Activated gamma-delta T cell treated with Interleukin-2 at 50 U/mL for 16 hours (primary cell): ENCODE results near the gene UVSSA.

Experiments used
- DNase-seq: peaks from one replicate; pipeline ENCODE4 v3.0.0-alpha.2; 2020

Gene UVSSA

DNA sequence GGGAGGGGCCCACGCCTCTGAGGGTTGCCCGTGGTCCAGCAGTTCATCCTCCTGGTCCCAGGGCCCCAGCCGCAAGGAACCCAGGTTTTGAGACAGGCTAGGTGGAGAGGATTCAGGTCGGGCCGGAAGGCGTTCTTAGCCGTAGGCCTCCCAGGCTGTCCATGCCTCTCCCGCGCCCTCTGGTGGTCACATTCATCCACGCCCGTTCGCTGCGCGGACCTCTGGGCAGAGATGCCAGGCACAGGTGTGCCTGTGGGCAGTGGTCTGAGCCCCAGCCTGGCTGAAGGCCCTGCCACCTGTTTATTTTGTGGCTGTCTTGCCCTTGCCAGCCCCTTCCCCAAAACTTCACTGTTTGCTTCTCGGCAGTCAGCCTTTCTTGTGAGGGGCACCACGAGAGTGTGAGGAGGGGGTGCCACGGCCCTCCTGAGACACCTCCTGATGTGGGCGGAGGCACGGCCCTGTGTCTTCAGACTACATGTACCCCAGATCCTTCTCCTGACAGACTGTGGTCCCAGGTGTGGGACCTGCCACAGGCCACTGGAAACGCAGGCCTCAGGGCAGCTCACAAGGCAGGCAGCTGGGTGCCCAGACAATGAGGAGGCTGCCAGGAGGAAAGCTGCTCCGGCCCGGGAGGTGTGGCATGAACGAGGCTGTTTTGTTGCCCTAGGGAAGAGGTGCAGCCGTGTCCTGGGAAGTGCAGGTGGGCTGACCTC, 5.0 kb downstream of the UVSSA start:
- peak; percentile 91 for DNase-seq

DNA sequence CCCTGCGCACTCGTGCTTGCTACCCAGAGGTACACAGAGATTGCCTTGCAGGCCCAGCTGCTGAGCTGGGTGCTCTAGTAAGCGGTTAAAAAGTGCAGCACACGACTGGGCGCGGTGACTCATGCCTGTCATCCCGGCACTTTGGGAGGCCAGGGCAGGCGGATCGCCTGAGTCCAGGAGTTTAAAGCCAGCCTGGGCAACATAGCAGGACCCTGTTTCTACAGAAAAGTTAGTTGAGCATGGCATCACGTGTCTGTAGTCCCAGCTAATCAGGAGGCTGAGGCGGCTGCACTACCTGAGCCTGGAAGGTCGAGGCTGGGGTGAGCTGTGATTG, 5.5 kb downstream of the UVSSA start:
- no peak for DNase-seq

DNA sequence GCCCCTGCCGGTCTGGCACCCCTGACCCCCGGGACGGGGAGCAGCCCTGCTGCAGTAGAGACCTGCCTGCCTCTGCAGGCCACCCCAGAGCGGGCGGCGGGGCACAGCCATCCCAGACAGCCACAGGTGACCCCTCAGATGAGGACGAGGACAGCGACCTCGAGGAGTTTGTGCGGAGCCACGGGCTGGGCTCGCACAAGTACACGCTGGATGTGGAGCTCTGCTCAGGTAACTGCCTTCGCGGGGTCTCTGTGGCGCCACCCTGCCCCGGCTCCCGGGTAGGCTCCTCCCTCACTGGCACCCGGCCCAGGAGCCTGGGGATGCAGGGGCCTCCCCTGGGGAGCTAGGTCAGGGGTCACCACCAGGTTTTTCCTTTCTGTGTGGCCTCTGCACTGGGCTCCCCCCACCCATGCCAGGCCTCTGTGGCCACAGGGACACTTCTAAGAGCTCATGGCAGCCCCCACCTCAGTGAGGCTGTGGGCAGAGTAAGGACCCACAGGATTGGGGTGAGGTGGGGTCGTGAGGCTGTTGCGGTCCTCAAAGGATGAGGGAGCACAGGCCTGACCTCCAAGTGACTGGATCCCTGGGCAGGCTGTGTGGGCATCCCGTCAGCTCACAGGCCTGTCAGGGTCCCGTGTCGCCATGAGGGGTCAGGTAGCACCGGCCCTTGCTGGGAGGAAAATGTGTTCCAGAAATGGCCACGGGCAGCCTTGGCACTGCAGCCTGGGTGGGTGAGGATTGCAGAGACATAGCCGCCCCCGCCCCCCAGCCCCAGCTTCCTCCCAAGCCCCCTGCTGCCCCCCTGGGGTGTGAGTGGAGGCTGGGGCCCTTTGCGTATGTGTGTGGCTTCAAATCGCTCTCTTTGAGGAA, 6.4 kb downstream of the UVSSA start:
- no peak for DNase-seq

DNA sequence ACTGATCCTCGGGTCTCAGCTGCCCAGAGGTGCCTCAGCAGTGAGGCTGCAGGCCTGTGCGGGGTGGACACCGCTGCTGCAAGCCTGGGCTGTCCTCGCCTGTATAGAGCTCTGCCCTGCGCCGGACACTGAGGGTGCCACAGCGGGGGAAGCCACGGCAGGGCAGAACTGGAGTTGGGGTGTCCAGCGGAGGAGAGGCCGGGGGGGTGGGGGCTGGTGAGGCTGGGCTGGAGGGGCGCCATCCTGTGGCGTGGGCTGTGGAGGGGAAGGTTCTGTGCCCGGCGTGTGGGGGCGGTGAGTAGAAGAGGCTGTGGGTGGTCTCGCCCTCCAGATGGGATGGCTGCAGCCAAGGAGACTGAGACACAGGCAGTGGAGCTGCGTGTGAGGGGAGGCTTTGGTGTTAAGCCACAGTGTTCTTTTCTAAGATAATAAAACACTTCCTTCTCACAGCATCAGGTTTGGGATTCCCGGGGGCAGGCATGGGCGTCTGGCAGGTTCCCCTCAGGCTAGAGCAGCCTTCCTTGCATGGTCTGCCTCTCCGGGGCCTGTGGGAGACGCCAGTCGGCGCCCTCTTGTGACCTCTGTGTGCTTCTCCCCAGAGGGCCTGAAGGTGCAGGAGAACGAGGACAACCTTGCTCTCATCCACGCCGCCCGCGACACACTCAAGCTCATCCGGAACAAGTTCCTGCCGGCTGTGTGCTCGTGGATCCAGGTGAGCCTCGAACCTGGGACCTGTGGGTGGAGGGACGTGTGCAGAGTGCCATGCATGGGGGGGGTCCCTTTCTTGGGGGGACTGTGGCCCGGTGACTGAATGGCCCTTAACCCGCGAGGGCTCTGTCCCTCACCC, 7.4 kb downstream of the UVSSA start:
- DNase-seq = no peak

DNA sequence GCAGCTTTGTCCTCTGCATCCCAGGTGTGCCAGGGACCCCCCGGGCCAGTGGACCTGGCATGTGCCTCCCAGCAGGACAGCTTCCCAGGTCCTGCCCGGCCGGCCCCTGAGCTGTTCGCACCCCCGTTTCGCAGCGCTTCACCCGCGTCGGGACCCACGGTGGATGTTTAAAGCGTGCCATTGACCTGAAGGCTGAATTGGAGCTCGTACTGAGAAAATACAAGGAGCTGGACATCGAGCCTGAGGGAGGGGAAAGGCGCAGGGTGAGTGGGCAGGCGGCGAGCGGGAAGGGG, 7.9 kb downstream of the UVSSA start:
- no peak for DNase-seq

DNA sequence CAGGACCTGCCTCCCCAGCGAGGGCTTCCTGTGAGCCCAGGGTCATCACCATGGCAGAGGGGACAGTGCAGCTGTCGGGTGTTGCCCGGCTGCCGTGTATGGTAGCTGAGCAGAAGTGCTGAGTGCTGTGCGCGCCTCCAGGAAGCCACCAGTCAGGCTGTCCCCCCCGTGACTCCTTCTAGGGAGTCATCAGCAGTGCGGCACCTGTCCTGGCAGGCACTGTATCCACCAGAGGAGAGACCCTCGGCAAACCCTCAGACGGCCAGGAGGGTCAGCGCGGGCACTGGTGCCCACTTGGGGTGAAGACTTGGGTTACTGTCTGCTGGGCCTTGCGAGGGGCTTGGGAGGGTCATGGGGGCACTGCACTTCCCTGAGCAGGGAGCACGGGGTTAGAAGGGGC, 8.4 kb downstream of the UVSSA start:
- no peak for DNase-seq

DNA sequence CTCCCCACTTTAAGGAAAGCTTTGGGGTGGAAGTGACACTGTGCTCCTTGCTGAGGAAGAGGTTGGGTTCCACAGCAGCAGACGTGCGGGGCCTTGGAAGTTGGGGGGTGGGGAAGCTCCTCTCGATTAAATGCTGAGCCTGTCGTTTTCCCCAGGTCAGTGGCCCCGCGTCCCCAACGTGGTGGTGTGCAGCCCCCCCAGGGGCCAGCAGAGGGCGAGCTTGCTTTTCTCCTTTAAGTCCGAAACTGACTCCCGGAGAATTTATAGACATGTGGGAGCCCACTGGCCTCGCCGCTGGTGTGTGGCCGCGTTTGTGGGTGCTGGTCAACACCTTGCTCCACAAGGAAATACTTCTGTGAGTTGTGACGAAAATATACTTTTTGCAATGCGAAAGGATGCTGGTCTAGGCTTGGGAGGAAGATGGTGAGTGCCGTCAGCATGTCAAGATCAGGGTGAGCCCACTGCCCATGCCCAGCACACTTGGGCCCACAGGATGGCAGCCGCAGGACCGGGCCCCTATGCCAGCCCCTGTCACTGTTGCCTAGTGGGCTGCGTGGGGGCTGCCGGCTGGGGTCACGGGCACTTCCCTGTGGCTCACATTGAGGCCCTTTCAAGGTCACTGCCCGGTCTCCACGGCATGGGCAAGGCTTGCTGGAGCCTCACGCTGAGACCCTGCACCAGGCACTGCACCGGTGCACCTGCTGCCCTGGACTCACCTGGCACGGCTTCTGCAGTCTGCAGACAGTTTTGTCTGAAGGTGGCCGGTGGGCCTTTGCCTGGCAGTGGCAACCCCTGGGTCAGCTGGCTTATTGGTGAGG, 9.4 kb downstream of the UVSSA start:
- DNase-seq = peak; percentile 32

DNA sequence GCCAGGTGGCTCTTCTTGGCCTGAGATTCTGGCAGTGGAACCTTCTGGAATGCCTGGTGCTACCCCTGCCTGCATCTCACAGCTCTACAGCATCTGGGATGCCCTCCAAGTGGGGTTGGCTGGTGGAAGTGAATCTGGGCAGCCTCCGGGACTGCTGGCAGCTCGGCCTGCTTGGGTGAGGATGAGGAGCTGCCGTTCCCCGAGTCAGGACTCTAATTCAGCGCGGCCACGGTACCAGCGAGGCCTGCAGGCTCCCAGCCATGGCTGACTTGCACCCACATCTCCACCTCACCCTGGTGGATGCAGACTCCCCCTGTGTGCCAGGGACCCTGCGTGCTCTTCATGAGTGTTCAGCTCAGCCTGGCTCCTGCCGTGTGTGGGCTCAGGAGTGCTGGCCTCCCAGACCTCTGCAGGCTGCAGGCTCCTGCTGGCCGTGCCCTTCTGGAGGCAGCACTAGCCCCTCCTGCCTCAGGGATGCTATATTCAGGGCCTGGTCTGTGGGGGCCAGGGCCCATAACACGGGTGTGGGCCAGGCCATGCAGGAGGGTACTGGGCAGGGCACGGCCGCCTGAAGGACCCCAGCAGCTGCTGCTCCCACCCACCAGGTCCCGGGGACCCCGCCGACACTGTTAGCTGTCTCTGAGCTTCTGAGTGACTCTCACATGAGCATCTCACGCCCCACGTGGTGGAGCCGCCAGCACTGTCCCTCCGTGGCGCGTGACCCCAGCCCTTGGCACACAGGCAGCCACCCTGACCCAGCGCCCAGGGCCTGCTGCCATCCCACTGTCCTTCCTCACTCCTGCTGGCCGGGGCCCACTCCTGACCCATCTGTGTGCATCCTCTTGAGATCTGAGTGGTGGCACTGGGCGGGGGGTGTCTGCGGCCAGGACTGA, 10.6 kb downstream of the UVSSA start:
- DNase-seq = no peak

DNA sequence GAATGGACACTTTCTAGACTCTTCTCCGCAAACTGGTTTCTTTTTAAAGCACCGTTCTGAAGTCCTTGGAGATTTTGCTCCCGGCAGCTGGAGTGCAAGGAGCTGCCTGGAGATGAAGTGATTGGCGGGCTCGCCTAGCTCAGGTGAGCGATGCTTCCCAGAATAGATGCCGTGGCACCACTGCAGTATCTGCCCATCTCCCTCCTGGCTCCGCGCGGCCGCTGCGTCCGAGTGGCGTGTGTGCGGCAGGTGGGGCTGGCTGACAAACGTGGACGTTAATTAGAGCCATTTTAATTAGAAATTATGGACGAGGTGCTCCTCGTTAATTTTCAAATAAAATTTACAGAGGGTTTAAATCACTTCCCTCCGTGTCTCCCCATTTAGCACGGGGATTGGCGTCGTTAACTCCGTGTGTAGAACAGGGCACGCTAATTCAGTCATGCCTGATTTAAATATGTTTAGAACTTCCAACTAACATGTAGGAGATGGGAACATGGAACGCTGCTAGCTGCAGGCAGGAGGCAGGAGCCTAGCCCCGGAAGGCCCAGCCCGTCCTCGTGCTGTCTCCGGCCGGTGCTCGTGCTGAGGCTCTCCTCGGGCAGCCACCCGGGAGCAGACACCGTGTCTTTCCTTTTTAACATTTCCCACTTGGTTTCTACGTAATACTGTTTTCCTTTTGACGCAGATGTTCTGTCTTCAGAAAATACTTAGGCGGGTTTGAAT, 11.6 kb downstream of the UVSSA start:
- no peak for DNase-seq

DNA sequence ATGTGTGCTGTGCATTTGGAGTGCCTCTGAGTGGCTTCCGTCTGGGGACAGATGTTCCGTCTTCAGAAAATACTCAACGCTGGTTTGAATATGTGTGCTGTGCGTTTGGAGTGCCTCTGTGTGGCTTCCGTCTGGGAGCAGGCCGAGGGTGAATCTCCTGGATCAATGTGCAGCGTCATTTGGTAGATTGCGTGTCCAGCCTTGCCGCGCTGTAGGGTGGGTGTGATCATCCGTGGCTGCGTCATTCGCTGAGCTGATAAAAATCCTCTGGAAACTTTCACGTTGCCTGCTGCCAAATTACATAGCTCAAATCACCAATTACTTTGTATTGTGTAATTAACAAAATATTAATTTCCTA, 12.1 kb downstream of the UVSSA start:
- DNase-seq = no peak

DNA sequence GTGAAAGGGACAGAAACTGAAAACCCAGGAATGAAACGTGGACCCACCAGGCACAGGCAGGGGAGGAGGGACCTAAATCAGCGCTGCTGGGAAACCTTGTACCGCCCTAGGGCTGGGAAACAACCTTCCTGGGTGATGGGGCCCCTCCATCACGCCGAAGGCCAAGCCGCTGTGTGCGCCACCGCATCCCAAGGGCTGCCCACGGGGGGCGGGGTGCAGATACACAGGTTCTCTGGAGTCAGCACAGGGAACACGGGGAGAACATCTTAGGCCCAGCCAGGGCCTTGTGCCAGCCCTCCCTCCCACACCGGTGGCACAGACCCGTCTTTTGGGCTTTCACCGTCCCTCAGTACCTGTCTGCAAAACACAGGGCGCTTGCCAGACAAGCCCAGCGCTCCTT, 13.0 kb downstream of the UVSSA start:
- no peak for DNase-seq

DNA sequence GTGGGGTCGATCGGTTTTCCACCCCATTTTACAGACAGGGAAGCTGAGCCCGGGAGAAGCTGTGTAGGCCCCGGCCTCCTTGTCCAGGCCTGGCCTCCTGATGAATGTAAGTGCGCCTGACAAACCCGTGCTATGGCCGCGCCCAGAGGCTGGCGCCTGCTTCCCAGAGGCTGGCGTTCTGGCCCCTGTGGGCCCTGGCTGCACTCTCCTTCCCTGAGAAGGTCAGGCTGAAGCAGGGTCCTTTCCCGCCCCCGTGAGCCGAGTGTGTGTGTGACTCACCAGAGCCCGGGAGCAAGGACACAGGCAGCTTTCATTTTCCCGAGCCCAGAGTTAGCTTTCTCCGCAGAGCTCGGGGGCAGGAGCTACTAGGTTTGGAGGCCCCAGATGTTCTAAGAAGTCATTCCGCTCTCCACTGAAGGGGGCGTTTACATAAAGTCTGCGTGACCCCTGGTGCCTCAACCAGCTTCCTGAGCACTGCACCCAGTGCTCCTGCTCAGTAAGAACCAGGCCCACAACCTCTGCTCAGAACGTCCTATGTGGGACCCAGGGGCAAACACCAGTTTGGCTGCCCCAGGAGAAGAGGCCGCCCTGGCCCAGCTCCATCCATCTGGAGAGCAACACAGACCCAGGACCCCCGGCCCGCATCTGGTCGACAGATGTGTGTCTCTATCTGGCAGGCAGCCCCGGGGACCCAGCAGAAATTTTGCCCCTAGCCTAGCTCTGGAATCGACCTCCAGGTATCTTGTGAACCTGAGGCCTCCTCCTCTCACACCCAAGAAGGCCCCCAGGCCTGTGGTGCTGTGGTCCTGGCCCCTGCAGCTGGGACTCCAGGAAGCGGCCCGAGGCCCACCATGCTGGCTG, 13.6 kb downstream of the UVSSA start:
- no peak for DNase-seq

DNA sequence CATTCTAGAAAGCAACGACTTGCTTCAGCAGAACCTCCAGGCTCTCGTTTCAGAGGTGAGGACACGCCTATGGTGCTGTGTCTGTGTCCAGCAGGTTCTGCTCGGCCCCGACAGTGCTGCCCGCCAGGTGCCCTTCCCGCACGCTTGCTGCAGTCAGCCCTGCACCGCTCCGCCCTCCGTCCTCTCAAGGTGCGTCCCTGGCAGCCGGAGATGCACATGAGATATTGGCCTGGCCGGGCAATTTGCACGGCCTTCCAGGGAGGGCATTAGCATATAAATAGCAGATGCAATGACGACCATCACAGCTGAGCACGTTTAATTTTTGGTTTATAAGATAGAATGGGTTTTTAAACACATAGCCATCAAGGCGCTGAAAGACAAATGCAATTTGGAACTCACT, 14.4 kb downstream of the UVSSA start:
- no peak for DNase-seq

DNA sequence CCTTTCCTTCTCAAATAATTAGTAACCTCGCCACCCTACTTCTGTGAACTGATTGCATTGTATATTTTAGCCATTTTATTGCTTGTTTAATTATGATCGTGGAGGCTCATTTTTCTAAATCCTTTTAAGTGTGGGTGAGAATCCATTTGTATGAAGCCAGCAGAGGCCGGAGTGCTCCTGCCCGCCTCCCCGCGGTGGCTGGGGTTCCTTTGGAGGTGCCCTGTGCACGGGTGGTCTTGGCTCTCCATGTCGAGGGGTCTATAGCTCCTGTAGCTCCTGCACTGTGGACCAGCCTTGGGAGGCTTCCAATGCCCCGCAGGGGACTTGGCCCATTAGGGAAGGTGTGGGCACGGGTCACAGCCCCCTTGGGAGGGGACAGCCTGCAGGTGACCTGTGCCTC, 15.0 kb downstream of the UVSSA start:
- no peak for DNase-seq

DNA sequence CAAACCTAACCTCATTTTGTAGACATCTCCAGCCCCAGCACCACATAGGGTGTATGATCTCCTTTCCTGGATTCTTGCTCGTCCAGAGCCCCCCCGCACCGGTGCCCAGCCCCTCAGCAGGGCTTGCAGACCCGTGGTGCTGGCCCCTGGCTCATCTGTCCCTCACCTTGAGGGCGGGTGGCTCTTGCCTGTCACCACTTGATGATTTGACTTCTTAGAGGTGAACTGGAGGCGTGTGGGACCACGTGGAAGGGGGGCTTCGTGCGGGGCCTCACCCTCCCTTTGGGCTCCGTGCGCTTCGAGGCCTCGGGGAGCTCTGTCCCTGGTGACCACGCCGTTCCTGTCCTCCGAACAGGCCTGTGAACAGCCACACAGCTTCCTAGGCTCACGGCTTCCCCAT, 15.5 kb downstream of the UVSSA start:
- no peak for DNase-seq

DNA sequence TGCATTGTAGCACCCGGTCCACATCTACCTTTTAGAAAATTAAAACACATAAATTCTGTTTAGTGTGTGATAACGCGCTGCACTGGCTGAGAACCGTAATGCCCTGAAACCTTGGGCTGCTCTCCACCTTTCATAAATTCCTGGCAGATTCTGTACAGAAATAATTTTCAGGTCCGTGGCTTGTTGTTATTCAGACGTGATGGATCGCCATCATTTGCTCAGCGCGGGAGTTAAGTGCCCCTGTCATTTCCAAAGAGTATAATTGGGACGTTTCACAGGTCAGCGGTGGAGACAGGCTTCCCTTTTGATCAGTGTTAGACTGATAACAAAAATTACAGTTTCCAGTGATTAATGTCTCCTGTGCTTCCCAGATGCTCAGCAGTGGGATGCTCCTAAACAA, 16.5 kb downstream of the UVSSA start:
- DNase-seq = no peak

DNA sequence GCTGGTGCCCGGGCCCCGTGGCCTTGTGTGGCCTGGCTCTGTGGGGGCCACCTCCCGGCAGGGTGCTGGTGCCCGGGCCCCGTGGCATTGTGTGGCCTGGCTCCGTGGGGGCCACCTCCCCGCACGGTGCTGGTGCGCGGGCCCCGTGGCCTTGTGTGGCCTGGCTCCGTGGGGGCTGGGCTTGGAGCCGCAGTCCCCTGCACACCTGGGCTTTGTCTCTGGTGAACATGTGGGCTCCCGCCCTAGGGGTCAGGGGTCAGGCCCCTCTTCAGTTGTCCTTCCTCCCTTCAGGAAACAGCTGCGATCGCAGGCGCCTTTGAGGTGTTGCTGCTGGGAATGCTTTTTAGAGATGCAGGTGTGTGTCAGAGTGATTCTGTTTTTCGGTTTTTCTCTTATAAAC, 17.2 kb downstream of the UVSSA start:
- no peak for DNase-seq

DNA sequence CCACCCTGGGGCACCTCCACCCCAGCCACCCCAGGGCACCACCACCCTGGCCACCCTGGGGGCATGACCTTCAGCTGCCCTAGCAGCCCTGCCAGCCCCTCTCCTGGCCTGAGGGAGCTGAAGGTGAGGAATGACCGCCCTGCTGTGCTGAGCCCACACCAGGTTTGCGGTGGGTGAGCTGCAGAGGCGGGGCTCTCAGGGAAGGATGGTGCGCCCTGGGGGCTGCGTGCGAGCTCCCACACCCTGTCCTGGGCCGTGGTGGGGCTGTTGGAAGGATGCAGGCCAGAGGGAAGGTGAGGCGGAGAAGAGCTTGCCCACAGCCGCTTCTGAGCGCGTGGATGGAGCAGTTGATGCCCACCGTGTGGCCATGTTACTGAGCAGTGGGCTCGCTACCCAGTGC, 17.7 kb downstream of the UVSSA start:
- DNase-seq = no peak

DNA sequence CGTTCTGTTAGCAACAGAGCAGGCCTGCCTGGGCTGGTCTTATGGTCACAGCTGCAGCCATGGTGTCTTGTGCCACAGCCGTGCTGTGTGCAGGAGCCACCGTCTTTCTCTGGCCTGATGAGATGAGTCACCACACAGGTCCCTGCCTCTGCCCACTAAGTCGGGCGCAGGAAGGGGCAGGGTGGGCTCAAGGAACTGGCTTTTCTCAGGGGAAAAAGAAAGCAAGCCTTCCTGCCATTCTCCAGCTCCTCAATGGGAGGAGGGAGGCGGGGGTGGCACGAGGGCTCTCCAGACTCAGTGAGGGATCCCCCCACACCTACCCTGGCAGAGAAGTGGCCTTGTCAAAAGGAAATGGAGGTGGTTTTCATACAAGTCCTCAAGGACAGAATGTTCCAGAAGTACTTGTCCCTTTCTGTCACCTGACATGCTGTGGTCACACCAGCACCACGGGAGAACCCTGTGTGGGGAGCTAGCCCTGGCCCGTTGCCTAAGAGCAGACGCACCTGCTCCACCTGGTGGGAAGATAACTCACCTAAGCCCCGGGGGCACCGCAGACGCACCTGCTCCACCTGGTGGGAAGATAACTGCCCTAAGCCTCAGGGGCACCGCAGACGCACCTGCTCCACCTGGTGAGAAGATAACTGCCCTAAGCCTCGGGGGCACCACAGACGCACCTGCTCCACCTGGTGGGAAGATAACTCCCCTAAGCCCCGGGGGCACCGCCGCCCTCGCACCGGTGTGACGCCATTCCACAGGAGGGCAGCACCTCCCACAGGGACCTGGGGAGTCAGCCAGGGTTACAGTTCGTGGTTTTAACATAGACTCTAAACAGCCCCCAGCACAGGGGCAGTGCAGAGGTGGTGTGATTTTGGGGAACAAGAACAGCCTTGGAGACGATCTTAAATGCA, 18.5 kb downstream of the UVSSA start:
- no peak for DNase-seq
